ENCODE measurements around the gene CLCN3.
"Not testable (repeated sequence)": the region's sequence is repeated elsewhere in the genome, so short reads cannot be mapped to it uniquely, and the experiment has no call there.

The CLCN3 gene

DNA sequence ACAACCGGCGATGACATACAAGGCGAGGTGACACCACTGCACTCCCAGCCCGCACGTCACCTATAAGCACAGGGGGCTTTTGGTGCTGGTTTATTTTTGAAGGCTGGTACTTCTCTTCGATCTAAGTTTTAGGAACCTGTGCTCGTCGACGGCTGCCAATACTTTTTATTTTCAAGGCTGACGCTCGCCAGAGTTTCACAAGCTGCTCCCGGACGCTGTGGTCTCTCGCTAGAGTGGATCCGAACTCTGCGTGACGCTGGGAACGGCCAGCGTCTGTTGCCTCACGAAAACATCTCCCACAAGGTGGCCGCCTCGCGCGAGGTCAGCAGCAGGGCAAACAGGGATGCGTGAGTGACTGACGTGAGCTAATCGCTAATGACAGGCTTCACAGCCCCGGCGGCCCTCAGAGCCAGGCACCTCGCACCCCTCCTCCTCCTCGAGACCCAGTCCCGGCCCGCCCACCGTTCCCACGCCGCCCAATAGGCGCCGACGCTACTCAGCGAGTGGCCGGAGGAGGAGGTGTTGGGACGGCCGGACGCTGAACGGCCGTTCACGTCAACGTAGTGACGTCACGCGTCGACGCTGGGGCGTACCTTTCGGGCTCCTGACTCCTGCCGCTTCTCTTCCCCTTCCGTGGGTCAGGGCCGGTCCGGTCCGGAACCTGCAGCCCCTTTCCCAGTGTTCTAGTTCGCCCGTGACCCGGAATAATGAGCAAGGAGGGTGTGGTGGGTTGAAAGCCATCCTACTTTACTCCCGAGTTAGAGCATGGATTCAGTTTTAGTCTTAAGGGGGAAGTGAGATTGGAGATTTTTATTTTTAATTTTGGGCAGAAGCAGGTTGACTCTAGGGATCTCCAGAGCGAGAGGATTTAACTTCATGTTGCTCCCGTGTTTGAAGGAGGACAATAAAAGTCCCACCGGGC, at the start of gene CLCN3:
Gene CLCN3, plus strand, starts transcription at position 621 of the 922 bp plus-strand sequence. CDS start 15,351 bp downstream, outside the sequence.
- peak; percentile 87 for DNase-seq (ENCODE audit: extremely low read depth, low read depth)
- TF ChIP-seq CTCF (IDR thresholded peaks at IDR 0.05; ENCODE audit: low read depth, low read length): no peak

DNA sequence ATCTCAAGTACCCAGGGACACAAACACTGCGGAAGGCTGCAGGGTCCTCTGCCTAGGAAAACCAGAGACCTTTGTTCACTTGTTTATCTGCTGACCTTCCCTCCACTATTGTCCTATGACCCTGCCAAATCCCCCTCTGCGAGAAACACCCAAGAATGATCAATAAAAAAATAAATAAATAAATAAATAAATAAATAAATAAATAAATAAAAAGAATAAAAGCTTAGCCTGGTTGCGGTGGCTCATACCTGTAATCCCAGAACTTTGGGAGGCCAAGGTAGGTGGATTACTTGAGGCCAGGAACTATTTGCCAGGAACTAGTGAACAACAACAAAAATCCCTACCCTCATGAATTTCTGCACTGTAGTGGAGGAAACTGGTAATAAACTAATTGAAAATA, 49.4 kb upstream of the CLCN3 start:
- DNase-seq (ENCODE audit: extremely low read depth, low read depth): not testable (repeated sequence)

DNA sequence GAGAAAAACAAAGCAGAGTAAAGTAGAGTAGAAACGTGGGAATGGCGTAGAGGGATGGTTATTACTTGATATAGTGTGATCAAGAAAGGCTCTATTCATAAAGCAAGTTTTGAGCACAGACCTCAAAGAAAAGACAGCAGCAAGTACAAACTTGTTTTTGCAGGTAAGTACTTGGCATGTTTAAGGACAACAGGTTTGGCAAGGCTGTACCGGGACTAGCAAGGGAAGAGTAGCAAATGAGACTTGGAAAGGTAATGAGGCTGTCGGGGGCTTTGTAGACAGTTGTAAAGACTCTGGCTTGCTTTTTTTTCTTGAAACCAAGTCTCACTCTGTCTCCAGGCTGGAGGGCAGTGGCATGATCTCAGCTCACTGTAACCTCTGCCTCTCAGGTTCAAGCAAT, 48.9 kb upstream of the CLCN3 start:
- no peak for TF ChIP-seq CTCF (IDR thresholded peaks at IDR 0.05; ENCODE audit: low read depth, low read length)
- DNase-seq (ENCODE audit: extremely low read depth, low read depth): no peak

GRCh38 chr4:169573889-169574288, 46.5 kb upstream of the CLCN3 start:
- no peak for TF ChIP-seq CTCF (IDR thresholded peaks at IDR 0.05; ENCODE audit: low read depth, low read length)
- no peak for DNase-seq (ENCODE audit: extremely low read depth, low read depth)

DNA sequence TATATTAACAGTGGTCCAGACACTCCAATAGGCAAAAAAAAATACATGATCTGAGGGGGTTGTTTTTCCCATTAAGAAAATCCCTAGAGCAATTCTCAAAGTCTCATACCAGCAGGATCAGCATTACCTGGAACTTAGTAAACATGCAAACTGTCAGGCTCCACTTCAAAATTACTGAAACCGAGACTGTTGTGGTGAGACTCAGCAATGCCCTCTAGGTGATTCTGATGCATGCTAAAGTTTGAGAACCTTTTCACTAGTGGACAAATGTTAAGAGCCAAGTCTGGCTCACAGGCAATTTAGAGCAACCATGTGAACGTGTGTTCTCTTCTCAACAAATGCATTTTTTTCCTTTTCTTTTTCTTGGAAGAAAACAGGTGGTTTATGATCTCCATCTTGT, 38.2 kb upstream of the CLCN3 start:
- no peak for DNase-seq (ENCODE audit: extremely low read depth, low read depth)
- no peak for TF ChIP-seq CTCF (IDR thresholded peaks at IDR 0.05; ENCODE audit: low read depth, low read length)

GRCh38 chr4:169582706-169583105, 37.7 kb upstream of the CLCN3 start:
- no peak for DNase-seq (ENCODE audit: extremely low read depth, low read depth)
- TF ChIP-seq CTCF (IDR thresholded peaks at IDR 0.05; ENCODE audit: low read depth, low read length): no peak

DNA sequence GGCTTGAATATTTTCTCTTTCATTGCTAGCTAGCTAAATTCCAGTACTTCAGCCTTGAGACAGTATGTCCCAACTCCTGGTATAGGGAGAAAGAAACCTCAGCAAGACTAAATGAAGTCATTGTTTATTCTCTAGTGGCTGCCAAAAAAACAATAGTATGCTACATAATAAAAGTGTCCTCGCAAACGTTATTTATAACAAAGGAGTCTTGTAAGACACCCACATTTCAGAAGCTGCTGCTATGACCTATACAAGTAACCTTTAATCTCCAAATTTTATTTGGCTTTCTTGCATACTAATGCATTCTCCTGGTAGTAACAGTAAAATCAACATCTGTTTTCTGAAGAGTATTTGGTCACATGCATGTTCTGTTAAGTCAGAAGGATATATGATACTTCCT, 36.8 kb upstream of the CLCN3 start:
- TF ChIP-seq CTCF (IDR thresholded peaks at IDR 0.05; ENCODE audit: low read depth, low read length): no peak
- peak; percentile 7 for DNase-seq (ENCODE audit: extremely low read depth, low read depth)
